HG02571 (cell line): ENCODE measurements around the gene CPSF7.
"Not testable (repeated sequence)": the region's sequence is repeated elsewhere in the genome, so short reads cannot be mapped to it uniquely, and the experiment has no call there.

Source experiments
- ATAC-seq: cut with Tn5 transposase; IDR thresholded peaks from one replicate; pipeline ENCODE4 v1.9.1; 2021; ENCODE audit warnings: mild to moderate bottlenecking, moderate library complexity; ENCODE audit not compliant: unreplicated experiment

Gene CPSF7

DNA sequence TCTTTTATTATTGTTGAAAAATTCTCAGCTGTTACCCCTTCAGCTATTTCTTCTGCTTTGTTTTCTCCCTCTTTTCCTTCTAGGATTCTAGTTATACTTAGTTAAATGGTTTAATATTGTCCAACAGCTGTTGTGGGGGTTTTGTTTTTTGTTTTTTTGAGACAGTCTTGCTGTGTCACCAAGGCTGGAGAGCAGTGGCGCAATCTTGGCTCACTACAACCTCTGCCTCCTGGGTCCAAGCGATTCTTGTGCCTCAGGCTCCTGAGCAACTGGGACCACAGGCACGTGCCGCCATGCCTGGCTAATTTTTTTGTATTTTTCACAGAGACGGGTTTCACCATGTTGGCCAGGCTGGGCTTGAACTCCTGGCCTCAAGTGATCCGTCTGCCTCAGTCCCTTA is 12.8 kb upstream of the CPSF7 start:
- no peak for ATAC-seq

DNA sequence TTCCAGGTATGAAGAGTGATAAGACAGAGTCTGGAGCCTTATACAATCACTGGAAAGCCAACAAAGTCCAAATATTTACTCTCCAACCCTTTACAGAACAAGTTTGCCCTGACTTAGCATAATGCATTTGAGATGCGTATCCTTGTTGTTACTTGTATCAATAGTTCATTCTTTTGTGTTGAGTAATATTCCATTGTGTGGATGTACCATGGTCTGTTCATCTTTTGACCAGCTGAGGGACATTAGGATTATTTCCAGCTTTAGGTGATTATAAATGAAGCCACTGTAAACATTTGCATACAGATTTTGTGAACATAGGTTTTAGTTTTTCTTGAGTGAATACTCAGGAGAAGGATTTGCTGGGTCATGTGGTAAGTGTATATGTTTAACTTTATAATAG is 9.8 kb upstream of the CPSF7 start:
- no peak for ATAC-seq

DNA sequence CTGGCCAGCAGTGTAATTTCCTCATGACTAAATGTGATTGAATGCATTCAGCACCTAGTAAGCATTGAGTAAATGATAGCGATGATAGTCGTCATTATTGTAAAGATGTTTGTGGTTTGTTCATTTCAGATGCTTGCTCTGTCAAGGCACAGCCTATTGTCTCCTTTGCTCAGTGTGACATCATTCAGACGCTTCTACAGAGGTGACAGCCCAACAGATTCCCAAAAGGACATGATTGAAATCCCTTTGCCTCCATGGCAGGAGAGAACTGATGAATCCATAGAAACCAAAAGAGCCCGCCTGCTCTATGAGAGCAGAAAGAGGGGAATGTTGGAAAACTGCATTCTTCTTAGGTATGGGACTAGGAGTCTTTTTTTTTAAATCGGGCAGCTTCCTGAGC is 7.7 kb upstream of the CPSF7 start:
- ATAC-seq: no peak

DNA sequence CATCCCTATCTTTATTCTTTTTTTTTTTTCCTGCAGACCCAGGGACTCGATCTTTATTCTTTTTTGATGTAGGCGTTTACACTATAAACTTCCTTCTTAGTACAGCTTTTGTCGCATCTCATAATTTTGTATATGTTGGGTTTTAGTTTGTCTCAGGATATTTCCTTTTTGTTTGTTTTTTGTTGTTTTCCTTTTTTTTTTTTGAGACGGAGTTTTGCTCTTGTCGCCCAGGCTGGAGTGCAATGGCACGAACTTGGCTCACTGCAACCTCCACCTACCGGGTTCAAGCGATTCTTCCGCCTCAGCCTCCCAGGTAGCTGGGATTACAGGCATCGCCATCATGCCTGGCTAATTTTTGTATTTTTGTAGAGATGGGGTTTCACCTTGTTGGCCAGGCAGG is 1.1 kb upstream of the CPSF7 start:
- ATAC-seq: not testable (repeated sequence)

DNA sequence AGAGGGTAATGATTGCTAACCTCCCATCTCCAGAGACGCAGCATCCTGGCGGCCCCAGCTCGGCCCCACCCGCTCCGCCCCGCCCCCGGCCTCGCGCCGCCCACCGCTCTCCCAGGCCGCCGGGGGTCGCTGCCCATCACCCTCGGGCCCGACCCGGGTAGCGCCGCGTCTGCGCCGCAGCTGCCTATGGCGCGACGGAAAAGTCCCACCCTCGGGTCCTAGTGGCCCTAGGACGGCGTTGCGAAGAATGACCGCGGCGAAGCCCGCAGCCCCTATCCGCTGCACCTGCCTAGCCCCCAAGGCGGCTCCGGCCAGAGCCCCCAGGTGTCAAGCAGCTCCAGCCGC is 457 bp downstream of the CPSF7 start:
- peak; percentile 48 for ATAC-seq

DNA sequence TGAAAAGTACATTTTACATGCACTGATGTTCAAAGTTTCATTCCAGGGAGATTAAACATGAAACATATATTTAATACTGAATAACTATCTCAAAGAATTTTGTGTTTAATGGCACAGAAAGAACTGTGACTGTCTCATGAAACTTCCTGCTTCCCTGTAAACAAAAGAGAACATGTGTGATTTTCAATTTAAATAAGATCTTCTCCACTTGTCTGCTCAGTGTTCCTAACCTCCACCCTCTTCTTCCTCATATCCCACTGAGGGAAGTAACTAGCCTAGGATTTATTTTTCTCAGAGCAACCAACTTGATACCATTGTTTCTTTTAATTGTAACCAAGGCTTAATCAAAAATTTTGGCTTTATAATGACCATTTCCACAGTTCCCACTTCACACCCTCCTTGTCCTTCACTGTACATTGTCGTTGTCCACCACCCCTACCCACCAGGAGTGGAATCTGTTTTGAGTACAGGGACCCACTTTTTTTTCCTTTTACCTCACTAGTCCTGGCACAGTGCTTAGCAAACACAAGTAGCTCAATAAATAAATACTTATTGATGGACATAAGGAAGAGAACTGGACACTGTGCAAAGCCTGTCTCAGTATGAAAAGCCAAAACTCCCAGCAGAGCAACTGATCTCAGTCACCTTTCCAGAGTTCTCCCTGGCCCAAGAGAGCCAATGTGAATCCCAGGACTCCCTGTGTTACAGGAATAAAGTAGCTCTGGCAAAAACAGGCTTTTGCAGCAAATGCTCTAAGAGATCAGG is 4.2 kb downstream of the CPSF7 start:
- ATAC-seq: no peak

DNA sequence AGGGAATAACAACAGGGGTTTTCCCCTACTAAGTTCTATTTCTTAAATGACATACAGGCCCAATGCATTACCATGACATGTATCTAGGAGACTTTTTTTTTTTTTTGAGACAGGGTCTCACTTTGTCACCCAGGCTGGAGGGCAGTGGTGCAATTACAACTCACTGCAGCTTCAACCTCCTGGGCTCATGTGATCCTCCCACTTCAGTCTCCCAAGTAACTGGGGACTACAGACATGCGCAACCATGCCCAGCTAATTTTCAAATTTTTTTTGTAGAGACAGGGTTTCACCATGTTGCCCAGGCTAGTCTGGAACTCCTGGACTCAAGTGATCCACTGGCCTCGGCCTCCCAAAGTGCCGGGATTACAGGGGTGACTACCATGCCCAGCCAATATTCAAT is 7.5 kb downstream of the CPSF7 start:
- ATAC-seq: no peak

DNA sequence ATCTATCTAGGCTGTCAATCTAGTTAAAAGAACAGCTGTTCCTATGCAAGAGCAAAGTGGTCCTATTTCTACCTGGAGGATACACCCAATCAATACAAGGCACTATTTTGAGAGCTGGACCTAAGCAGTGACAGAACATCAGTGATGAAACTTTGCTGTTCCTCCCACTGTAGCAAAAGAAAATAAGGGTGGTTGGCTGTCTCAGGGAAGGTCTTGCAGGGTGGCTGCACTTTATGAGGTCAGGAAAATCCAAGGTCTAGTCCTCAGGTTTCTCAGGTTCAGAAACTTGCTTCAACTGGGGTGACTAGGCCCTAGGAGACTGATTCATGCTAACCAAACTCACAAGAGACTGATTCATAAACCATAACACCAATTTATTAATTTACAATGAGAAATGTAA is 11.6 kb downstream of the CPSF7 start:
- no peak for ATAC-seq

DNA sequence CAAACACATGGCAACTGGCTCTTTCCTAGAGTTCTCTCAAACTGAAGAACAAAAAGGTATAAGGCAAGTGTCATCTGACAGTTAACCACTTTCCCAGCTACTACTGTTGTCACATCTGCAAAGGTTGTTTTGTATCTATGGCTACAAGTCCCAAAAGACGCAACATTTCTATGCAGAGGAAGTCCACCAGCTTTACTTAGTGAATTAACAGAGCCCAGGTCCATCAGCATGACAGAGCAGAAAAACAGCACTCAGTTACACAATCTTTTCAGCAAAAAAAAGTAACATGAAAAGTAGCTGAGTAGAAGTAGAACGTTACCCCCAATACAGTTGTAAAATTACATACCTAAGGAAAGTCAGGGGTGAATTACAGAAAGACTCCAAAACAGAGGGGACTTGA is 12.1 kb downstream of the CPSF7 start:
- ATAC-seq: no peak

DNA sequence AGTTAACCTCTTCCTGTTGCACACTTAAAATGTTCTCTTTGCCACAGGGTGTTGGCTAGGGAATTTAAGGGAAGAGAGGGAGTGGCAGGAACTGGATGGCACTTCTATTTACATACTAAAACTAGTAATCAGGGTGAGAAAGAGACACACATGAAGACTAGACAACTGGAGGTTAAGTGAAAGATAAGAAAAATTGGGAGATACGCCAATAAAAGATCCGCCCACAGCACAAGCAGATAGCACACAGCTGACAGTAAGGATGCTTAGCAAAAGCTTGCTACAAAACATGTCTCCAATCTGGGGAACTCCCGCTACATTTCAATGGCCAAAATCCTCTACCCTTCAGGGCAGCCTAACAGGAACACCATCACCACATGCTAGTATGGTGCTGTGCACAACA is 12.8 kb downstream of the CPSF7 start:
- ATAC-seq: no peak

DNA sequence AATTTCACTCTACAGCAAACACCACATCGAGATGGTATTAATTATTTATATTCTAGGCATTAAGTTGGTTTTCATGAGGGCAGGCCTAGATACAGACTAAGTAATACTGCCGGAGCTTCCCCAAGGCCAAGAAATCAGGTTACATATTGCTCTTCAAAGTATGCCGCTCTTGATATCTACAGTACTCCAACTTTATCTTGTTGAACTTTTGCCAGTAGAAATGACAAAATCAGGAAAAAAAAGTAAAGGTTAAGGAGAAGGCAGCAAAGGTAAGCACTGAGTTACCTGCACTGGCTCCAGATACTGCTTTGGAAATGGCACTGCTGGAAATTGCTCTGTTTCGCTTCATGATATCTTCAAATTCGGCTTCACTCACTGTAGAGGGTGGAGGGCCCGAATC is 14.4 kb downstream of the CPSF7 start:
- ATAC-seq: no peak

DNA sequence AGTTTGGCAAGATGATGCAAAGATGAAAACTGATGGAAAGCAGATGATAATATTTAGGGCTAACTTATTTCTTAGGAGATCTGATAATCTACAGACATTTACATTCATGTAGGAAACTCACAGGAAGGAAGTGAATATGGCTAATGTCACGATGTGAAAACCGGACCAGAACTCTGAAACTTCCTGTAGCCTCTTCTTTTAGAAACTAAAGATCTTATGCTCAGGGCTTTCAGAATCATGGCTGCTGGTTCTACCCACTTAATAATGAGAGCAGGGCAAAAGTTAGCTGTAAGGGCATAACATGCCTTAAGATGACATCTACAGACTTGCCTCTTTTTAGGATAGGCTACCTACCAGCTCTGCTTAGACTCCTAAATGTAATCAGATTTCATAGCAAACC is 15.2 kb downstream of the CPSF7 start:
- no peak for ATAC-seq

DNA sequence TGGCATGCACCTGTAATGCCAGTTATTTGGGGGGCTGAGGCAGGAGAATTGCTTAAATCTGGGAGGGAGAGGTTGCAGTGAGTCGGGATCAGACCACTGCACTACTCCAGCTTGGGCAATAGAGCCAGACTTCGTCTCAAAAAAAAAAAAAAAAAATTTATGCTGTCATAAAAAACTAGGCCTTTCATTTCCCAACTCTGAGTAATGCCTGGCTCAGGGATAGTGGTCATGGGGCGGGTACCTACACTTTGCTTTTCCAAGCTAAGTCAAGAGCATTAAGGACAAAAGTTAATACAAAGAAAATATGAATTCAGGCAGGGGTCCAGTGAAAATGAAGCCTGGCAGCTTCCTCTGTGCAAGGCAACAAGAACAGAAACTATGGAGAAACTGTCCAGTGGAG is 16.3 kb downstream of the CPSF7 start:
- no peak for ATAC-seq

DNA sequence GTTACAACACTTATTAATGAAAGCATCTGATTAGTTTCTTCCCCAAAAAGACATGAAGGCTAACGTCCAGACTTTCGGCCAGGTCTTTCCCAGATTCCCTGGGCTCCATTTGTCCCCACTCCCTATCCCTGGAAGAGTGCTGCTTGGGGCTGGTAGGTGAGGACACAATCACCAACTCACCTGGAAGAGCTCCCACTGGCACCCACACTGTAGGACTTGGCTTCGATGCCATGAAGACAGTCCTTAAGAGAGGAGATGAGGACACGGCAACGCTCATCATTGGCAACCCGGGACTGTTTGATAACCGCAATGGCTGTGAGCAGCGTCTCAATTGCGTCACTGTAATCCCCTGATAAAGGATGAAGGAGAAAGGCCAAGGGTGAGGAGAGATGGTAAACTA is 18.2 kb downstream of the CPSF7 start:
- no peak for ATAC-seq

DNA sequence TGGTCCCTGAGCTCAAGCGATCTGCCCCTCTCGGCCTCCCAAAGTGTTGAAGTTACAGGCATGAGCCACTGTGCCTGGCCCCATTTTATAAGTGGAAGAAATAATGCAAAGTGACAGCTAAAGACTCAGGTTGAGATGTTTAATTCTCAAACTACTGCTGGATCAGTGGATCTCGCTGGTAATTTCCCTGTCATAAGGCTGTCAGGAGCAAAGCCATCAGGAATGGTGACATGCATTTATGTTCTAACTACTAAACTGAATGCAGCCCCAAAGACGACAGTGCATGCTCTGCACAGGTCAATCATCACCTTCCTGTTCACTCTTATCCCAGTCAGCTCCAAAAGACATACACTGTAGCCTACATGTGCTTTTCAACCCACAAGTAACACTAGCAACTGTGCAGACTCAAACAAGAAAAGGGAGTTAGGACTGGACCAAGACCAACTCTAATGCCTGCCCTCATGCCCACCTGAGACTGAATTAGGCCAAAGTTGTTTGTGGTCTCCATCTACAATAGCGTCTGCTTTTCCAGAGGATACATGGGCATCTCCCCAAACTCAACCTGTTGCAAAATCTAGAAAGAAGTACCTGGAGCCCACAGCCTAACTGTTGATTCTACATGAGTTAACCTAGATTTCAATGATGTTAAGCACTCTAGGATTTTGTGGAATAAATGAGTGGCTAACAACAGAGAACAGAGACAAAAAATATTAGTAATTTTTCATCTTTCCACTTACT is 22.6 kb downstream of the CPSF7 start:
- ATAC-seq: no peak

DNA sequence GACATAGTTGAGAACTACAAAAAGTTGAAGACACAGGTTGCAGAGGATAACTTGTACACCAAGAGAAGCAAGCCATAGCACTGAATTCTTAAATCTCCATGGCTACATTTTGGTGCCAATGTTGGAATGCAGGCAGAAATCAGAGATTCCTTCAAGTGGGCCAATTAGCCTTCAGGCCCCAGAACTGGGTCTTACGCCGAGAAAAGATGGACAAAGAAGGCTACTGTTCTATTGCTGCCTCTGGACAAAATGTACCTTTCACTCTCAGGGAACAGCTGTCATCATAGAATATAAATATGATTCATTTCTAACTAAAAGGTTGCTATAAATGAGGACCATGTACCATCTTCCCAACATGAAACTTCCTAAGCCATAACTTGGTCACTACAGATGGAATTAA is 23.7 kb downstream of the CPSF7 start:
- no peak for ATAC-seq

DNA sequence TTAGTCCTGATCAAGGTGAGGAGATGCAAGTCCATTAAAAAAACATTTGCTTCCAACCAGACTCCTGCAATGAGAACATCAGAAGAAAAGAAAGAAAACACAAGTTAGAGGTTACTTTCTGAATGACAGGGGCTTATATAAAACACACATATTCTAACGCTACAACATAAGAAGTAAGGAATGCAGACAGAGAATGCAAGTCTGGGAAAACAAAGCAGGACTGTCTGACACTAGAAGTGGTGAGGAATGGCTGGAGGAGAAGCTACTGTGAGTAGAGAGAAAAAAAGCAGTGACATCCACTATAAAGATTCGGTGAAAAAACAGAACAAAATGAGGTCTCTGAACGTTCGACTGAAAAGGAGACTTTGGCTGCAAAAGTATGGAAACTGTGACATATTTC is 25.1 kb downstream of the CPSF7 start:
- ATAC-seq: no peak

DNA sequence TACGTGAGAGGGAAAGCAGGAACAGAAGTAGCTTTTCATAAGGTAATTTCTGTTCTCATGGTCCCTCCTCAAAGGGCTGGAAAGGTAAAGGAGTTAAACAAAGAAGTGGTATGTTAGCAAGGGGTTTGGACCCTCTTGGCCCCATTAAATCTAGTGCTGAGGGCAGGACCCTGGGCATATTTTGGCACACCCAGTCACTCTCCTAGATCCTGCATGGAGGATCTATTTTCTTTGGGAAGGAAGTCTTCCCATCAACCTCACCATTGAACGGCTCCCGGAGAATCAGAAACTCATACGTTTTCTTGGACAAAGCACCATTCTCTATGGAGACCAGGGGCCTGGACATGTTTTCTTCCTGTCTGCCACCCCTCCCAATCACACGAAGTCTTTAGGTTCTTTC is 25.7 kb downstream of the CPSF7 start:
- no peak for ATAC-seq

DNA sequence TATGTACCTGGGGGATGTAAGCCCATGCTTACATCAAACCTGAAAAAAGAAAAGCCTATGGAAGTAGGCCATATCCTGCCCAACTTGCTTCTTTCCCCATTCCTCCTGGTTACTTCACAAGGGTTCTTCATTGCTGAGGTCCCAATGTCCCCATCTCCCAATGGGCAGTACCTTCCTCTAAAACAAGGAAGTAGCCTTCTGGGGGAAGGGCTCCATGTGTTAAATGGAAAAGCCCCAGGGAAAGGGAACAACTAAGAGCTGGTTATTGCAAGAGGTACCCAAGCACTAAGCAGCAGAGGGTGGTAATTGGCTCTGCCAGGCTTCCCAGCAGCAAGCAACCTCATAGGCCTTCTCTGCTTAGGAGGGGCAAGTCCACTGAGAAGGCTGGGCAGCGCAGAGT is 26.1 kb downstream of the CPSF7 start:
- ATAC-seq: no peak

DNA sequence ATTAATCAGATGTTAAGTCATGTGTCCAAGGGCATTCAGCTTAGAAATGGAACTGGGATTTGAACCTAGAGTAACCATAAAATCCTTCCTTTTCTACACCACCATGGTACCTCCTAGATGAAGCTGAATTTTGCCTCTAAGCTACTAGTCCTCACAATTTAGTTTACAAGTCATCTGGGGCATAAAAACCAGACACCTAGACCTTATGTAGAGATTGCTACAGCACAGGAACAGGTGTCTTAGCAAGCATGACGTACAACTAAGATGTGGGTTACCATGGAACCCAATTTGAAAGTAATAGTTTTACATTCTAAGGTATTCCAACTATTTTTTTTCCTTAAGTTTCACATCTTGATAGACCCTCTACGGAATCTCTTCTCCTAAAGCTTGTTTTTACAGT is 28.2 kb downstream of the CPSF7 start:
- no peak for ATAC-seq

DNA sequence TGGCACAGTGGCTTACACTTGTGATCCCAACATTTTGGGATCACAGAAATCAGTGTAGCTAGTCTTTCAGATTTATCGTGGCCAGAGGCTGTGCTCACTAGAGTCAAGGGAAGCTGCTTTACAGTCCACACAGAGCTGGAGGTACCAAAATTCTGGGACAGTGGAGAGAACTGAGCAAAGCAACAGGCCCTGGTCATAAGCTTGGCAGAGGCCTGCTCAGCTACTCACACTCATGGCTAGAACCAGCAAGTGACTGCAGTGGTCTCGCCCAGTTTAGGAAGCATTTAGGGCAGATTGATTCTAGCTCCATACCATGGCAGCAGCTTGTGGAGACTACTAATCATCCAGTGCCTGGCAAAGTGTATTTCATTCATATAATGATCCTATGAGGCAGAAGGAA is 28.6 kb downstream of the CPSF7 start:
- no peak for ATAC-seq

DNA sequence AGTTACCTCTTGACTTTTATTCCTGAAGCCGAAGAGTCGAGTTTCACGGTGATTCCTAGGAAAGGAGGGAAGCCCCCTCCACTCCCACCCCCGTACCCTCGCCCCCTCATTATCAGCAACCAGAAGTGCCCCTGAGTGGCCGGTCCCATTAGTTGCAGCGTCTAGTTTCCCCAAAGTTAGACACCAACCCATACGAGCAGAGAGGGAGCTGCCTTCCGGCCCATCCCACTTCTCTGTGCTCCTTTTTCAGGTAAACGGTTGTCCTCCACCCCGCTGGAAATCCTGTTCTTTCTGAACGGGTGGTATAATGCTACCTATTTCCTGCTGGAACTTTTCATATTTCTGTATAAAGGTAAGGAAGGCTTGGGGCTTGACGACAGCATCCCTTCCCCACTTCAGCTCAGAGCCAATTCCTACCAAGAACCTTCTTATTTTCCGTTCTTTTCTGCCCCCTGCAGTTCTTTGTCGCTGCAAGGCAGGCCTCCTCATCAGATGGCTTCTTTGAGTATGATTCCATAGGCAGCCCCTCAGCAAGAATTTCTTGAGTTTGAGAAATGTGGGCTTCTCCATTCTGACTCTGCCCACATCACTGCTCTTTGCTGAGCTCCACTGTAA is 36.7 kb downstream of the CPSF7 start:
- ATAC-seq: no peak
